GM19372 (cell line): Measurements from ENCODE around the gene SDK1.
"Not testable (repeated sequence)": the region's sequence is repeated elsewhere in the genome, so short reads cannot be mapped to it uniquely, and the experiment has no call there.

Experiments used
- ATAC-seq: cut with Tn5 transposase; IDR thresholded peaks from one replicate; pipeline ENCODE4 v1.9.1; 2021; ENCODE audit warnings: mild to moderate bottlenecking, low read depth, moderate library complexity; ENCODE audit not compliant: unreplicated experiment

The SDK1 gene

DNA sequence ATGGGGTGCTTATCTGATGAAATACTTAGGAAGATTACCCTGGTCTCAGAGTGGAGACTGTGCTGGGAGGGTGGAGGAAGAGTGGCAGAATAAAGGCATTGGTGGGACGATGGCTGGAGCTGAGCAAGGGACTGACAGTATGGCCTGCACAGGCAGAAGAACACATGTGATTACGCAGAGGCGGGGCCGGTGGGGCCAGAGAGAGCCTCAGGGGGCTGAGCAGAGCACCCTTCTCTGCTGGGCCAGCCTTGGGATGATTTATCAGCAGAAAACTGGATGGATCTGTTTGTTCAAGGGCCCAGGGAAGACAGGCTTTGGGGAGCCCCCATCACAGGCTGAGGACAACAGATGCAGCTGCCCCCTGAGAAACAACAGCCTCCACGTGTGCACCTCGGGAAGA, 272.1 kb downstream of the SDK1 start:
- no peak for ATAC-seq

- ATAC-seq = no peak
Measured at GRCh38 chr7:3574386-3574785, 273.3 kb downstream of the SDK1 start.

DNA sequence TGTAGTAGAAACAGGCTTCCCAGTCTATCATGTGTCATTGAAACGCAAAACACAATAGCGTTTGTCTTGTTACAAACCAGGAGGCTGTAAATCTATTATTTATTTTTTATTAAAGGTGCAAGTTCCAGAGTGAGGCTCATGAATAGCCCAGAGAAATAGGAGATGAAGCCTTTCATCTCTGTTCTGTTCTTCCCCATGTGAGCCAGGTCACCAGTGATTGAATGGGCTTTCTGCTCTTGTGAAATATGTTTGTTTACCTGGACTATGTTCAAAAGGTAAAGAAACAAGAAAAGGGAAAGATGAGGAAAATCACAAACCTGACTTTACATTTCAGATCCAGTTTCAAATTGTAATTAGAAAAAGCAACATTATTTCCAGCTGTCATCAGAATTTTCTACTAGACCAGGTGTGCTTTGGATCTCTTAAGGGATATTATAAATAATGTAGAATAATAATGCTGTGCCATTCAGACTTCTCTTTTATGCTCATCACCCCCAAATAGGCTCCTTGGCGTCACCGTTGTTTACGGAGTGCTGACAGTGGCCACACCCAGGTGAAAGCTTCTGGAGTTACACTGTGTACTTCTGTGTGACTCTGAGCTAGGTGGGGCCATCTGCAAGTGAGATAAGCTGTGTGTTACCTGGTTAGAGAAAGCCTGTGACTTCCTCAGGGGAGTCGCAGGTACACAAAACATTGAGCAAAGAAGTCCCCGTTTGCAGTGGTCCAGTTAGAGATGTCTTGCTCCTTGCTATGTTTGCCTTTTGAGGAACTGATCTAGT, 274.9 kb downstream of the SDK1 start:
- ATAC-seq = no peak

- no peak for ATAC-seq
Measured at GRCh38 chr7:3578399-3578798, 277.3 kb downstream of the SDK1 start.

- no peak for ATAC-seq
Measured at GRCh38 chr7:3579638-3580219, 278.7 kb downstream of the SDK1 start.

DNA sequence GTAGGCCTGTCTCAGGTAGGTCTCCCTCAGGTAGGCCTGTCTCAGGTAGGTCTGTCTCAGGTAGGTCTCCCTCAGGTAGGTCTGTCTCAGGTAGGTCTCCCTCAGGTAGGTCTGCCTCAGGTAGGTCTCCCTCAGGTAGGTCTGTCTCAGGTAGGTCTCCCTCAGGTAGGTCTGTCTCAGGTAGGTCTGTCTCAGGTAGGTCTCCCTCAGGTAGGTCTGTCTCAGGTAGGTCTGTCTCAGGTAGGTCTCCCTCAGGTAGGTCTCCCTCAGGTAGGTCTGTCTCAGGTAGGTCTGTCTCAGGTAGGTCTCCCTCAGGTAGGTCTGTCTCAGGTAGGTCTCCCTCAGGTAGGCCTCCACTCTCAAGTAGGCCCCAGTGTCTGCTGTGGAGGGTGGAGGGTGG, 281.1 kb downstream of the SDK1 start:
- ATAC-seq = not testable (repeated sequence)

GRCh38 chr7:3585826-3586225, 284.8 kb downstream of the SDK1 start:
- no peak for ATAC-seq

DNA sequence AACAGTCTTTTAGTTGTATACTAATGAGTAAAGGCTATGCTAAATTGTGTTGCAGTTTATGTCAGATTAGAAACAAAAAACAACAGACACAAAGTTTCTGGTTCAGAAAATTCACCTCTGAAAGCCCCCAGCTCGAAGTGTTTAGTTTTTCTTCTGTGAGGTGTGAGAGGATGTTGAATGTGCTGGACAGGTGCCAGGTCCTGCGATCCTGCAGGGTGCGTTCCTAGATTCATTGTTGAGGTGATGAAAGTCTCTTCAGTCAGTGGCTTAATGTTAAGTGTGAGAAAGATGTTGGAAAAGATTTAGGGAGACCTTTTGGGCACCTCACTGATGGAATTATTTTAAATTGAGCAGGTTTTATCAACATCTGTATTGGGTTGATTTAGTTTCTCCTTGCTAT, 287.3 kb downstream of the SDK1 start:
- no peak for ATAC-seq

DNA sequence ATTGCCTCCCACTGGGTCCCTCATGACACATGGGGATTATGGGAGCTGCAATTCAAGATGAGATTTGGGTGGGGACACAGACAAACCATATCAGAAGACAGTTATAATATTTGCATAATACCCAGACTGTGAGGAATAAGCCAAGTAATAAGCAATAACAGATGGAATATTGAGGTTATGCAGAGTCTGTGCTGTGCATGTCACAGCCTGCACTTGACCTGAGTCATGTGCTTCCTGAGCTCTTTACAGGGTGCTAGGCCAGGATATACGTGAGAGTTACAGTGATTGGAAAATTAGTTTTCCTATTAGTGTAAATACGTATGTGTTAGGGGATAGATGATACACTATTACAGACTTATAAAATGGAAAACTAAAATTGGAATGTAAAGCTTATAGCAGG, 288.7 kb downstream of the SDK1 start:
- ATAC-seq = no peak

DNA sequence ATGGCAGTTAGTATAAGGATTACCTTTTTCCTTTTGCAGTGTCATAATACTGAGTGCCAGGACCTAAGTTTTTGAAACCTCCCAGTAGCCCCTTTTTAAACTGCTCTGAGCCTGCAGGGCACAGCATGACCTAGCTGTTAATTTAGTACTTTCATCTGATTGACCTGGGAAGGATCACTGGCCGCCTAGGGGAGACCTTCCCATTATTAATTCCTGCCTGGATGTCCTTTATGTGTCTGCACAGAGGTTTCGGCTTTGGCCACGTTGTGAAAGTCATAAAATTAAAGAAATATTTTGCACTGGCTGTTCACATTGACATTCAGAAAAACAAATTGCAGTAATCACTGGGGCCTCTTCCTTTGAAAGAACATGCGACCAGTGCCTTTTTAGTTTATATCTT, 290.2 kb downstream of the SDK1 start:
- ATAC-seq = no peak

GRCh38 chr7:3591944-3592343, 290.9 kb downstream of the SDK1 start:
- ATAC-seq = no peak

- no peak for ATAC-seq
Measured at GRCh38 chr7:3592401-3593134, 291.5 kb downstream of the SDK1 start.

DNA sequence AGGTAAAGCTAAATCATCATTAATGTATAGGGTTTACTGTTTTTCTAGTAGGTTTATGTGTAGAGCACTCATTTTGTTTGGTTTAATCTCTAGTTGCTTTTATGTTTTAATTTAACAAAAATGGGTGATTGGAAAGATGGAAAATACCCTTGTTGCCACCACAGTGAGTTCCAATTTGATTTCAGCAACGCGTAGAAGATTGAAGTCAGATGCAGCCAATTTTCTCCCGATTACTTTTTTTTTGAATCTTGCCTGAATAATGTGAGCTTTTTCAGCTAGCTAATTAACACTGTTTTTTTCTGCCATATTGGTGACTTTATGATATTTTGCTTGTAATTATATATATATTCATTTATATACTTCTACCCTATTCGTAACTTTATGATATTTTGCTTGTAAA, 293.8 kb downstream of the SDK1 start:
- no peak for ATAC-seq

- ATAC-seq = no peak
Measured at GRCh38 chr7:3598854-3599253, 297.8 kb downstream of the SDK1 start.

- ATAC-seq = no peak
Measured at GRCh38 chr7:3605222-3605621, 304.2 kb downstream of the SDK1 start.

- ATAC-seq = no peak
Measured at GRCh38 chr7:3606436-3606835, 305.4 kb downstream of the SDK1 start.

GRCh38 chr7:3607847-3608246, 306.8 kb downstream of the SDK1 start:
- ATAC-seq = no peak

GRCh38 chr7:3616306-3616705, 315.3 kb downstream of the SDK1 start:
- ATAC-seq = no peak

GRCh38 chr7:3630081-3630480, 329.0 kb downstream of the SDK1 start:
- ATAC-seq = no peak

- no peak for ATAC-seq
Measured at GRCh38 chr7:3634396-3634795, 333.3 kb downstream of the SDK1 start.

- no peak for ATAC-seq
Measured at GRCh38 chr7:3636131-3636860, 335.2 kb downstream of the SDK1 start.
